ENCODE measurements around the gene CDH4. TPM values are rescaled to one million over a fixed set of nuclear protein-coding genes. Genes with fewer than 3 reads are reported as not detected.

Gene CDH4
- total RNA-seq, 1 donor from 2014 or later = 0.99 TPM

DNA sequence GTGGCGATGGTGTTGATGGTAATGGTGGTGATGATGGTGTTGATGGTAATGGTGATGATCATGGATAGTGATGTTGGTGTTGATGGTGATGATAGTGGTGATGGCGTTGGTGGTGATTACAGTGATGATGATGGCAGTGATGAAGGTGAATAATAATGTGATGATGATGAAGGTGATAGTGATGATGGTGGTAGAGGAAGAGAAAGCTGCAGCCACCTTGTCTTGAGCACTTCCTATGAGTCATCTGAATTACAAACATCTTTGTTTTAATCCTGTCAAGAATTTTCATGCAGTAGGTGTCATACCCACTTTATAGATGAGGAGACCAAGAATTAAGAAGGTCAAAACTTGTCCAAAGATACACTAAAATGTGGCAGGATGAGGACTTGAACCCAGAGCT is 571.2 kb downstream of the CDH4 start:
- Mint-ChIP-seq H3K27ac (ENCODE audit: unreplicated experiment) (no peak overlapping the region), H3K4me1 (ENCODE audit: low read depth) (no peaks in the 10 kb centered on the region), H3K4me3 (ENCODE audit: unreplicated experiment) (no peak overlapping the region), H3K27me3 (ENCODE audit: low read depth) (no peaks in the 10 kb centered on the region), H3K9me3 (ENCODE audit: low read depth) (peaks cover 17% of the 10 kb centered on the region), H3K36me3 (ENCODE audit: low read depth) (no peaks in the 10 kb centered on the region)
- no peak for DNase-seq (ENCODE audit: low spot score)
- TF ChIP-seq, protein P1, sequence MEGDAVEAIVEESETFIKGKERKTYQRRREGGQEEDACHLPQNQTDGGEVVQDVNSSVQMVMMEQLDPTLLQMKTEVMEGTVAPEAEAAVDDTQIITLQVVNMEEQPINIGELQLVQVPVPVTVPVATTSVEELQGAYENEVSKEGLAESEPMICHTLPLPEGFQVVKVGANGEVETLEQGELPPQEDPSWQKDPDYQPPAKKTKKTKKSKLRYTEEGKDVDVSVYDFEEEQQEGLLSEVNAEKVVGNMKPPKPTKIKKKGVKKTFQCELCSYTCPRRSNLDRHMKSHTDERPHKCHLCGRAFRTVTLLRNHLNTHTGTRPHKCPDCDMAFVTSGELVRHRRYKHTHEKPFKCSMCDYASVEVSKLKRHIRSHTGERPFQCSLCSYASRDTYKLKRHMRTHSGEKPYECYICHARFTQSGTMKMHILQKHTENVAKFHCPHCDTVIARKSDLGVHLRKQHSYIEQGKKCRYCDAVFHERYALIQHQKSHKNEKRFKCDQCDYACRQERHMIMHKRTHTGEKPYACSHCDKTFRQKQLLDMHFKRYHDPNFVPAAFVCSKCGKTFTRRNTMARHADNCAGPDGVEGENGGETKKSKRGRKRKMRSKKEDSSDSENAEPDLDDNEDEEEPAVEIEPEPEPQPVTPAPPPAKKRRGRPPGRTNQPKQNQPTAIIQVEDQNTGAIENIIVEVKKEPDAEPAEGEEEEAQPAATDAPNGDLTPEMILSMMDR (IDR thresholded peaks at IDR 0.05) = no peak

DNA sequence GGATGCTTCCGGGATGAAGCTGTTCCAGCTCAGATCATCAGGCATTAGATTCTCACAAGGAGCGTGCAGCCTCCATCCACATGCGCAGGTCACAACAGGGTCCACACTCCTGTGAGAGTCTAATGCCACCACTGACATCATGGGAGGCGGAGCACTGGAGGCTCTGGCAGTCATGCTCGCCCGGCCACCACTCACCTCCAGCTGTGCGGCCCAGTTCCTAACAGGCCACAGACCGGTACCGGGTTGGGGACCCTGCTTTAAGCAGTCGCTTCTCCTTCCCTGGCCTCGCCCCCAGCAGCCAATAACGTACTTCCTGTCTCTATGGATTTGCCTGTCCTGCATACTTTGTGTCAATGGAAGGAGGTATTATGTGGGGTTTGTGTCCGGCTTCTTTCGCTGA is 576.8 kb downstream of the CDH4 start:
- peaks cover 14% of the 10 kb centered on the region for H3K9me3 Mint-ChIP-seq (ENCODE audit: low read depth)
- H3K27me3 Mint-ChIP-seq (ENCODE audit: low read depth) = peaks cover 8% of the 10 kb centered on the region

DNA sequence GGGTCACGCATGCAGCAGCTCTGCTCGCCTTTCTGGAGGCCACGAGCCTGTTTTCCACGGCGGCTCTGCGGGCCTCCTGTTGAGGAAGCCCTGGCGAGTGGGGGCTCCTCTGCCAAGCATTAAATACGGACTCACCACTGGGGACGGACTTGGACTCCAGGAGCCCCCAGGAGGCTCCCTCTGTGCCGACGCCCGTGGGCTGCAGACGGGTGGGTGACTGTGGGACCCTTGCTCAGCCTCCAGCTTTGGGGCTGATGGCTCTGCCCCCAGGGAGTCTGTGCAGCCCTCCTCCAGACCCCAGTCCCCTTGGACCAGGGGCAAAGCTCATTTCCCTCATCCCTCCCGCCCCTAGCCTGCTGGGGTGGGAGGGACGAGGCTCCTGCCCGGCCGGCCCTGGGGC is 577.5 kb downstream of the CDH4 start:
- no peaks in the 10 kb centered on the region for H3K36me3 Mint-ChIP-seq (ENCODE audit: low read depth)
- H3K27ac Mint-ChIP-seq (ENCODE audit: unreplicated experiment) = no peak overlapping the region
- no peak overlapping the region for H3K4me3 Mint-ChIP-seq (ENCODE audit: unreplicated experiment)
- H3K9me3 Mint-ChIP-seq (ENCODE audit: low read depth) = peaks cover 14% of the 10 kb centered on the region
- H3K27me3 Mint-ChIP-seq (ENCODE audit: low read depth) = peaks cover 8% of the 10 kb centered on the region
- H3K4me1 Mint-ChIP-seq (ENCODE audit: low read depth) = no peaks in the 10 kb centered on the region
- TF ChIP-seq, protein P1 (IDR thresholded peaks at IDR 0.05) = no peak
- DNase-seq (ENCODE audit: low spot score) = peak; percentile 66

More for the DNA sequence above, 576.8 kb downstream of the CDH4 start:
- TF ChIP-seq, protein P1 (IDR thresholded peaks at IDR 0.05) = no peak
- Mint-ChIP-seq H3K4me1 (ENCODE audit: low read depth) (no peaks in the 10 kb centered on the region), H3K4me3 (ENCODE audit: unreplicated experiment) (no peak overlapping the region), H3K36me3 (ENCODE audit: low read depth) (no peaks in the 10 kb centered on the region), H3K27ac (ENCODE audit: unreplicated experiment) (no peak overlapping the region)
- peak; percentile 59 for DNase-seq (ENCODE audit: low spot score)

DNA sequence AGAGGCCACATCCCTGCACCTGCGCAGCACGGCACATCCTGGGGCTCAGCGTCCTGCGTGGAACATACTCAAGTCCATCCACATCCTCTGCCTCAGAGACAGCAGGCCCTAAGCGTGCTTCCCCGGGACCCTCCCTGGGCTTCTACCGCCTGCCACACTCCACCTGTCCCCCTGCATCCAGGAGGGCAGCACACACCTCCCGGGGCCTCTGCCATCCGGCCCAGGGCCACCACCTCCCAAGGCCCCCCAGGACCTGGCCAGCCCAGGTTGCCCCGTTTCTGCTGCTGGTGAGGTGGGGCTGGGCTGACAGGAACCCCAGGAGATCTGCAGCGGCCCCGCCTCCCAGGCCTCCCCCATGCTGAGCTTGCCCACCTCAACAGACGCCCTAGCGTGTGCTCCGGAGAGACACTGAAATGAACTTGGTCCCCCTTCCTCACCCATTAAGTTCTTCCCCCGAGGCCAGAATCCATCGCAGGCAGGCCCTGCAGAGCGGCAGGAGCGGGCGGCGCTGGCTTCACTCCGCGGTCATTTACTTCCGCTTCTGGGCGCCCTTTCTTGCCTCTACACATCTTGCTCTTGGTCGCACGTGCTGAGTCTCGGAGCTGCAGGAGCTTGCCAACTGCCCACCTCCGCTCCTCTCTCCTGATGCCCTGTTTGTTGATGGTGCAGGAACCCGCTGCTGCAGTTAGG is 578.3 kb downstream of the CDH4 start:
- peaks cover 14% of the 10 kb centered on the region for H3K9me3 Mint-ChIP-seq (ENCODE audit: low read depth)
- DNase-seq (ENCODE audit: low spot score) = peak; percentile 82
- no peak overlapping the region for H3K27ac Mint-ChIP-seq (ENCODE audit: unreplicated experiment)
- no peak overlapping the region for H3K4me3 Mint-ChIP-seq (ENCODE audit: unreplicated experiment)
- no peaks in the 10 kb centered on the region for H3K36me3 Mint-ChIP-seq (ENCODE audit: low read depth)
- H3K27me3 Mint-ChIP-seq (ENCODE audit: low read depth) = peaks cover 8% of the 10 kb centered on the region
- TF ChIP-seq, protein P1 (IDR thresholded peaks at IDR 0.05) = no peak
- no peaks in the 10 kb centered on the region for H3K4me1 Mint-ChIP-seq (ENCODE audit: low read depth)

DNA sequence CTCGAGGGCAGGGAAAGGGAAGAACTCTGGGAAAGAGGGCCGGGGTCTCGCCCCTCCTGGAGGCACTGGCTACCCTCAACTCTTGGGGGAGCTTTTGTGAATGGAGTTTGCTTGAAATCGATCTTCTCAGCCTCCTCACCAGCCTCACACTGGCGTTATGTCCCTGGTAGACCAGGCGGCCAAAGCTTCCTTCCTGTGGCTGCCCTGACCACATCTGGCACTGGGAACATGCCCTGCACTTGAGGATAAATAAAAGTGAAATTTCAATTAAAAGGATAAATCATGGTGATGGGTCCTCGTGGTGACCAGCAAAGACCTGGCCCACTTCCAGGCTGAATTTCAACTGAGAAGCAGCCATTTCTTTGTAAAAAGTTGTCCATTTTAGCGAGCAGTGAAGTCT is 578.9 kb downstream of the CDH4 start:
- H3K27ac Mint-ChIP-seq (ENCODE audit: unreplicated experiment) = no peak overlapping the region
- TF ChIP-seq, protein P1 (IDR thresholded peaks at IDR 0.05) = no peak
- DNase-seq (ENCODE audit: low spot score) = no peak
- no peaks in the 10 kb centered on the region for H3K36me3 Mint-ChIP-seq (ENCODE audit: low read depth)
- no peak overlapping the region for H3K4me3 Mint-ChIP-seq (ENCODE audit: unreplicated experiment)
- no peaks in the 10 kb centered on the region for H3K4me1 Mint-ChIP-seq (ENCODE audit: low read depth)
- H3K27me3 Mint-ChIP-seq (ENCODE audit: low read depth) = peaks cover 8% of the 10 kb centered on the region
- peaks cover 14% of the 10 kb centered on the region for H3K9me3 Mint-ChIP-seq (ENCODE audit: low read depth)
